Esophagus squamous epithelium (tissue), 5 donors: ENCODE results near the gene NLRP13. TPM values are rescaled to one million over a fixed set of nuclear protein-coding genes. Genes with fewer than 3 reads are reported as not detected.

Experiments
- DNase-seq: peaks from one replicate; lab custom pipeline; 2025; lab: John Stamatoyannopoulos, UW
- H3K27ac ChIP-seq, 4 donors: fragments of 200-600 bp; sonication (generic); one replicate each; pipeline ENCODE4 v1.5.1; 2016 to 2019; ENCODE audit warnings: mild to moderate bottlenecking in 1 of 4
- H3K27me3 ChIP-seq, 4 donors: fragments of 200-600 bp; sonication (generic); 1 replicate in 3 of 4; 2 replicates in 1 of 4; pipeline versions ENCODE4 v1.5.1 to v1.6.0; 2017 to 2021; ENCODE audit warnings: antibody characterized with exemption in 1 of 4
- H3K36me3 ChIP-seq, 3 donors: fragments of 200-600 bp; sonication (generic); one replicate each; pipeline ENCODE4 v1.5.1; 2016 to 2019
- H3K4me1 ChIP-seq, 3 donors: fragments of 200-600 bp; sonication (generic); one replicate each; pipeline ENCODE4 v1.5.1; 2017 to 2019
- H3K4me3 ChIP-seq, 4 donors: fragments of 200-600 bp; sonication (generic); 1 replicate in 3 of 4; 2 replicates in 1 of 4; pipeline ENCODE4 v1.5.1; 2016 to 2019; ENCODE audit warnings: mild to moderate bottlenecking in 2 of 4, moderate library complexity in 1 of 4
- H3K9me3 ChIP-seq, 3 donors: fragments of 200-600 bp; sonication (generic); one replicate each; pipeline ENCODE4 v1.5.1; 2016 to 2019
- POLR2A ChIP-seq, 4 donors: fragments of 450-650 bp; IDR thresholded peaks; one replicate each; pipeline ENCODE4 v1.6.1; 2017; ENCODE audit warnings: antibody characterized with exemption in 4 of 4, mild to moderate bottlenecking in 4 of 4, moderate library complexity in 3 of 4
- WGBS, 2 donors: methylation state at CpG; one replicate each; pipeline ENCODE4 v1.1.5; 2018; 5-methylcytosine and 5-hydroxymethylcytosine counted together
- intact Hi-C: fragments of 100-400 bp; cut with DNase I; formaldehyde crosslinking; loops from one replicate; pipeline ENCODE4 v1.15.0; 2022
- total RNA-seq, 4 donors: library from RNA; depleted of rRNA; stranded (reverse); fragments of >200 nt; gene quantifications; one replicate each; pipeline ENCODE4 v1.1.0, GENCODE V29; 2016
- TF ChIP-seq, protein P1 (sequence below), 6 experiments: fragments of 450-650 bp in 4 of 6; fragments of 200-600 bp in 2 of 6; sonication (generic) in 2 of 6; IDR thresholded peaks; one replicate each; pipeline ENCODE4 v1.5.1; 2016 to 2019; ENCODE audit warnings: antibody characterized with exemption in 6 of 6, mild to moderate bottlenecking in 4 of 6, moderate library complexity in 4 of 6
- donor health status: DM: yes; HTN: yes; CAD: no.

Gene NLRP13
- total RNA-seq = not detected

DNA sequence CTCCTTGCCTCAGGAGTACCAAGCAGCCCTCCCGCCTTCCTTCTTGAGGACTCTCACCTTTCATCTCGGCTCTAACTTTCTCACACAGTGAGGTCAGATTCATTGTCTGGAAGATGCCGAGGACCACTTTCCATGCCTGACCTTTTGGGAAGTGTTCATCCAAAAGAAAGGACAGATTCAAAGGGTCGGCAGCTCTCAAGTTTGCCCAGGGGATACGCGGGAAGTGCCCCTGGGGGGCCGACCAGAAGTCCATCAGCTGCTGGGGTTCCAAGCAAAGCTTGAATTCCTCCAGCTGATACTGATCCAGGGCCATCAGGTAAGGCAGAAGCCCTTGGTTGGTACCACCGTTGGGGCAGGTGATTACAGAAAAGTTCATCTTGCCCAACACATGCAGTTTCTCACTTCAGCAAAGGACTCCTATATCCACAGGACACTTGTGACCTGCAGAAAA lies at the start of gene NLRP13:
TSS of gene NLRP13 (minus strand) at position 401 of the 451 bp plus-strand sequence. CDS start at position 376, 25 bp downstream.
- H3K9me3 ChIP-seq = peaks cover 0 to 9% (median 0%) of the 10 kb centered on the region in 3 donors
- TF ChIP-seq POLR2A (IDR thresholded peaks at IDR 0.05) = no peak
- TF ChIP-seq, protein P1, sequence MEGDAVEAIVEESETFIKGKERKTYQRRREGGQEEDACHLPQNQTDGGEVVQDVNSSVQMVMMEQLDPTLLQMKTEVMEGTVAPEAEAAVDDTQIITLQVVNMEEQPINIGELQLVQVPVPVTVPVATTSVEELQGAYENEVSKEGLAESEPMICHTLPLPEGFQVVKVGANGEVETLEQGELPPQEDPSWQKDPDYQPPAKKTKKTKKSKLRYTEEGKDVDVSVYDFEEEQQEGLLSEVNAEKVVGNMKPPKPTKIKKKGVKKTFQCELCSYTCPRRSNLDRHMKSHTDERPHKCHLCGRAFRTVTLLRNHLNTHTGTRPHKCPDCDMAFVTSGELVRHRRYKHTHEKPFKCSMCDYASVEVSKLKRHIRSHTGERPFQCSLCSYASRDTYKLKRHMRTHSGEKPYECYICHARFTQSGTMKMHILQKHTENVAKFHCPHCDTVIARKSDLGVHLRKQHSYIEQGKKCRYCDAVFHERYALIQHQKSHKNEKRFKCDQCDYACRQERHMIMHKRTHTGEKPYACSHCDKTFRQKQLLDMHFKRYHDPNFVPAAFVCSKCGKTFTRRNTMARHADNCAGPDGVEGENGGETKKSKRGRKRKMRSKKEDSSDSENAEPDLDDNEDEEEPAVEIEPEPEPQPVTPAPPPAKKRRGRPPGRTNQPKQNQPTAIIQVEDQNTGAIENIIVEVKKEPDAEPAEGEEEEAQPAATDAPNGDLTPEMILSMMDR (IDR thresholded peaks at IDR 0.05) = no peak
- no peaks in the 10 kb centered on the region for H3K4me1 ChIP-seq
- no peak for DNase-seq
- no peak within 1 kb of the TSS for H3K4me3 ChIP-seq
- no peaks in the 10 kb centered on the region for H3K27me3 ChIP-seq
- H3K27ac ChIP-seq = no peak within 1 kb of the TSS
- no peaks in the 10 kb centered on the region for H3K36me3 ChIP-seq
- WGBS, 2 donors = 71 to 90% methylated on average over 3 to 5 of the region's 8 CpGs
- intact Hi-C loops = no loop called here

DNA sequence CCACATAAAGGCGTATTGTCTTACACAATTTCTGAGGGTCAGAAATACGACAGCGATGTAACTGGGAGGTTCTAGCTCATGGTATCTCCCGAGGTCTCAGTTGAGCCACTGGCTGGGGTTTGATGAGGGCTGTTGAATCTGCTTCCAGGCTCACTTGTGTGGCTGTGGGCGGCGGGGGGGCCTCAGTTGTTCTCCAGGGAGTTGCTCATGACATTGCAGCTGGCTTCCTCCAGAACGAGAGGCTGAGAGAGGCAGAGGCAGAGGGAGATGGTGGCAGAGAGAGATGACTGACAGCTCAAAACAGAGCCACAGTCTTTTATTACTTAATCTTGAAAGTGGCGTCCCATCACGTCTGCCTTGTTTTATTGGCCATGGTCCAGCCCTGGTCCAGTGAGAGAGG lies 48.3 kb upstream of the NLRP13 start:
- H3K27ac ChIP-seq = no peak overlapping the region
- H3K4me1 ChIP-seq = no peaks in the 10 kb centered on the region
- no peak for DNase-seq
- intact Hi-C loops = no loop called here
- 71 to 77% methylated on average over 5 to 6 of the region's 9 CpGs for WGBS, 2 donors
- TF ChIP-seq, protein P1 (IDR thresholded peaks at IDR 0.05) = no peak
- TF ChIP-seq POLR2A (IDR thresholded peaks at IDR 0.05) = no peak
- peaks cover 0 to 34% (median 0%) of the 10 kb centered on the region in 3 donors for H3K9me3 ChIP-seq
- H3K27me3 ChIP-seq = no peaks in the 10 kb centered on the region
- H3K36me3 ChIP-seq = no peaks in the 10 kb centered on the region
- H3K4me3 ChIP-seq = no peak overlapping the region

- no peak for DNase-seq
- peaks cover 0 to 13% (median 3%) of the 10 kb centered on the region in 3 donors for H3K9me3 ChIP-seq
- TF ChIP-seq, protein P1 (IDR thresholded peaks at IDR 0.05) = no peak
- TF ChIP-seq POLR2A (IDR thresholded peaks at IDR 0.05) = no peak
- 26 to 33% methylated on average over 3 of the region's 3 CpGs for WGBS, 2 donors
- H3K4me3 ChIP-seq = no peak overlapping the region
- H3K27me3 ChIP-seq = no peaks in the 10 kb centered on the region
- H3K27ac ChIP-seq = no peak overlapping the region
- H3K4me1 ChIP-seq = no peaks in the 10 kb centered on the region
- intact Hi-C loops = no loop called here
- no peaks in the 10 kb centered on the region for H3K36me3 ChIP-seq
These were observed 41.8 kb upstream of the NLRP13 start for GRCh38 chr19:55973982-55974381.

DNA sequence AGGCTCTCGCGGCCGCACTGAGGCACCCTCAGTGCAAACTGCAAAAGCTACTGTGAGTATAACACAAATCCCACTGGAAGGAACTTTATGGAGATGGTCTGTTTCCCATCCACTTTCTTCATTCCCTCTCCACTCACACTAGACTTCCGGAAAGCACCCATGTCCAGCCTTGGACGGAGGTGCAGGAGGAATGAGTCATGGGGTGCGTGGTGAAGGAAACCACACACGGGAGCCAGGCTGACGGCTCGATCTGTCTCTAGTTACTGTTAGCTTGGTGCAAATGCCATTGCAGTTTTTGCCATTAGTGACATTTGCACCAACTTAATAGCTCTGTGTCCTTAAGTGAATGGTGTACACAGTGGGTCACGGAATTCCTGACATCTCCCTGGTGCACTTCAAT lies 30.1 kb upstream of the NLRP13 start:
- H3K4me1 ChIP-seq = no peaks in the 10 kb centered on the region
- no peaks in the 10 kb centered on the region for H3K9me3 ChIP-seq
- DNase-seq = no peak
- intact Hi-C loops = no loop called here
- TF ChIP-seq, protein P1 (IDR thresholded peaks at IDR 0.05) = no peak
- no peak for TF ChIP-seq POLR2A (IDR thresholded peaks at IDR 0.05)
- H3K4me3 ChIP-seq = no peak overlapping the region
- 87 to 93% methylated on average over 6 to 9 of the region's 10 CpGs for WGBS, 2 donors
- H3K27ac ChIP-seq = no peak overlapping the region
- no peaks in the 10 kb centered on the region for H3K27me3 ChIP-seq
- H3K36me3 ChIP-seq = no peaks in the 10 kb centered on the region

- 83 to 88% methylated on average over 6 of the region's 6 CpGs for WGBS, 2 donors
- intact Hi-C loops = no loop called here
- no peaks in the 10 kb centered on the region for H3K27me3 ChIP-seq
- no peaks in the 10 kb centered on the region for H3K4me1 ChIP-seq
- TF ChIP-seq, protein P1 (IDR thresholded peaks at IDR 0.05) = no peak
- no peak for TF ChIP-seq POLR2A (IDR thresholded peaks at IDR 0.05)
- H3K4me3 ChIP-seq = no peak overlapping the region
- no peaks in the 10 kb centered on the region for H3K36me3 ChIP-seq
- DNase-seq = no peak
- peaks cover 0 to 11% (median 0%) of the 10 kb centered on the region in 3 donors for H3K9me3 ChIP-seq
- H3K27ac ChIP-seq = no peak overlapping the region
These were observed 28.0 kb upstream of the NLRP13 start for GRCh38 chr19:55959996-55960675.
